ENCODE results near the gene COL7A1.
"Not testable (repeated sequence)": the region's sequence is repeated elsewhere in the genome, so short reads cannot be mapped to it uniquely, and the experiment has no call there.

COL7A1 gene

DNA sequence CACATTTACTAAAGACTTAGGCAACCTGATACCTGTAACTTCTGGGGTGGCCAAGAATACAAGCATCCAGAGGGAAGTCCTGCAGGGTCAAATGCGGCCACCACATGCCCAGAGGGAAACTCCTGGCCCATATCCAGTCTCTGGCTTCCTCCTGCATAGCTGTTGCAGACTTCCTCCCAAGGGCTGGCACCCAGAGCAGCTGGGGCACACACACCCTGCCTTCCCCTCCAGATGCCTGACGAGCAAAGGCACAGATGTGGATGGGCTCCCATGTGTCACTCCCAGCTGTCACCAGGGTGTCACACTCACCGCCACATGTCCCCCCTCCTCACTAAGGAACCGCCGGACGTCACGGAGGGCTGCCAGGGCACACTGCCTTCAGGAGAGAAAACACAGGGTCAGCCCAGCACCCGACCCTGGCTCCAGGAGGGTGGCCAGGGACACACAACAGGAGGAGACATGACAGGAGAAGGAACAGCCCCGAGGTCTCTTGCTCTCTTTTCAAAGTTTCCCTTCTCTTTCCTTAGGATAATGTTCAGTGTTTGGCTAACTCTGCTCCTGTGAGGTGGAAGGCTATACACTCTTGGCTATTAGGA is 51.8 kb downstream of the COL7A1 start:
- DNase-seq (ENCODE audit: low read depth): no peak

DNA sequence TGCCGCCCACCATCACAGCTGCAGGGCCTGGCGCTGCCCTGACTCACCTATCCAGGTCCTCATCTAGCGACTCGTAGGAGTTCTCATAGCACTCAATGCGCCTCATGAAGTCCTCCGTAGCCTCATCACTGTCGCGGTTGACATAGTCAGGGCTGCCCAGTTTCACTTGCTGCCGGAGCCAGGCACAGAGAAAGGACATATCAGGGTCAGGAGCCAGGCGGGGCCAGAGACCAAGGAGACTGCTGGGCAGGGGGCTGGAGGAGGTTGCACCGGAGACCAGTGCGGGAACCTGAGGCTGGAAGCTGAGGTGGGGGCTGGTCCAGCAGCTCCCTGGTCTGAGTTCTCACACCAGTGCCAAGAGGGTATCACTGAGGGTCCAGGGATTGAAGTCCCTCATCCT is 56.7 kb downstream of the COL7A1 start:
- no peak for DNase-seq (ENCODE audit: low read depth)

DNA sequence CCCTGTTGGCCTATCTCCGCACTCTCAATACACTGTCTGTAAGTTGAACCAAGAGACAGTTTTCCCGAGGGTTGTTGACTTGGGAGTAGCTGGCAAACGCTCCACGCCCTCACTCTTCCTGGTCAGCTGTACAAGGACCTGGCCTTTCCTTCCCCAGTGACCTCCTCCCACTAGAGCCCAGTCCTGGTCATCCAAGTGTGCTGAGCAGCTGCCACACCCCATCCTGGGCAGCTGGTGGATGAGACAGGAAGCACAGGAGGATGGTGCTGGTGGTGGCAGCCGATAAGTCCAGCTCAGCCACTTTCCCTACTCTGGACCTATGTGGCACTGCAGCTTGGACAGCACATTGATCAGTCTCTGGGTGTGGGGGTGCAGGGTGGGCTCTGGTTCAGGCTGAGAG is 58.3 kb downstream of the COL7A1 start:
- DNase-seq (ENCODE audit: low read depth): no peak

DNA sequence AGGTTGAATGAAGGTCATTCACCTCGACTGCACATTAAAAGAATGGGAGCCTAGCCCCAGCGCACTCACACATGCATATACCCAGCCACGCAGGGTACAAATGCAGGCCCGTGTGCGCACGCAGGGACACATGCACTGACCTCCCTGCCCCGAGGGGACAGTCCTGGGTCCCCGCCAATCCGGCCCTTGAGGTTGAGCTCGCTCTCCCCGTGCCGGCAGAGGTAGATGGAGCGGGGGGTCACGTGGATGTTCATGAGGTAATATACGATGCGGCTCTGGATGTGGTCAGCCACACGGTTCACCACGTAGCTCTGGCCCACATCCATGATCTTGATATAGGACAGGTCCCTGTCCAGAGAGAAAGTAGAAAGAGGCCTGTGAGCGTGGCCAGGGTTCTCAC is 59.0 kb downstream of the COL7A1 start:
- DNase-seq (ENCODE audit: low read depth): no peak

DNA sequence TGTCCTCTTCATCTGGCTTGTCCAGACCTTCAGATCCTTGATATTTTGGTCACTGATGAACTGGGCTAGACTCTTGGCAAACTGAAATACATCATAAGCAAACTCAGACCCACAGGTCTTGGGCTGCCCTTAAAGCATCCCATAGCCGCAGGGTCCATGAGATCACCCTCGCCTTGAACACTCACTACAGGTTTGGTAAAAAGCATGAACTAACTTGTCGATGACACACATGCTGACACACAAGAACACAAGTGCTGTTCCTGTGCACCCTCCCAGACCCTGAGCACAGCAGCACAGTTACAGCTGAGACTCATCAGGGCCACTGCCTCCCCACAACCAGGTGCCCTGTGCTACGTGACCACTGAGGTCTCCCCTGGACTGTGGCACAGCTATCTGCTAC is 59.6 kb downstream of the COL7A1 start:
- no peak for DNase-seq (ENCODE audit: low read depth)

DNA sequence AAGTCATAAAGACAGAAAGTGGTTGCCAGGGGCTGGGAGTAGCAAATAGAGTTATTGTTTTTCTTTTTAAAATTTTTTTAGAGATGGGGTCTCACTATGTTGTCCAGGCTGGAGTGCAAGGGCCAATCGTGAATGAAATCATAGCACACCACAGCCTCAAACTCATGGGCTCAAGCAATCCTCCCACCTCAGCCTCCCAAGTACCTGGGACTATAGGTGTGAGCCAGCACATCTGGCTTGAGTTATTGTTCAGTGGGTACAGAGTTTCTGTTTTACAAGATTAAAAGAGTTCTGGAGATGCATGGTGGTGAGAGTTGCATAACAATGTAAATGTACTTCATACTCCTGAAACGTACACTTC is 62.2 kb downstream of the COL7A1 start:
- DNase-seq (ENCODE audit: low read depth): no peak

DNA sequence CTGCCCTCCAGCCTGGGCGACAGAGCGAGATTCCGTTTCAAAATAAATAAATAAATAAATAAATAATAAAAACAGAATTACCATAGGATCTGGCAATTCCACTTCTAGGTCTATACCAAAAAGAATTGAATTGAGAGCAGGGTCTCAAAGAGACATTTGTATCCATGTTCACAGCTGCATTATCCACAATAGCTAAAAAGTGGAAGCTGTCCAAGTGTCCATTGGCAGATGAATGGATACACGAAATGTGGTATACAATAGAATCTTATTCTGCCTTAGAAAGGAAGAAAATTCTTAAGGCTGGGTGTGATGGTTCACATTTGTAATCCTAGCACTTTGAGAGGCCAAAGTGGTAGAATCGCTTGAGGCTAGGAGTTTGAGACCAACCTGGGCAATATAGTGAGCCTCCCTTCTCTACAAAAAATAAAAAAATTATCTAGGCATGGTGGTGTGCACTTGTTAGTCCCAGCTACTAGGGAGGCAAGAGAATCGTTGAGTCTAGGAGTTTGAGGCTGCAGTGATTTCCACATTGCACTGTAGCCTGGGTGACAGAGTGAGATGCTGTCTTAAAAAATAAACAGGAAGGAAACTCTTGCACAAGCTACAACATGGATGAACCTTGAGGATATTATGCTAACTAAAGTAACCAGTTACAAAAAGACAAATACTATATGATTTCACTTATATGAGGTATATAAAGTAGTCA is 62.7 kb downstream of the COL7A1 start:
- DNase-seq (ENCODE audit: low read depth): no peak

DNA sequence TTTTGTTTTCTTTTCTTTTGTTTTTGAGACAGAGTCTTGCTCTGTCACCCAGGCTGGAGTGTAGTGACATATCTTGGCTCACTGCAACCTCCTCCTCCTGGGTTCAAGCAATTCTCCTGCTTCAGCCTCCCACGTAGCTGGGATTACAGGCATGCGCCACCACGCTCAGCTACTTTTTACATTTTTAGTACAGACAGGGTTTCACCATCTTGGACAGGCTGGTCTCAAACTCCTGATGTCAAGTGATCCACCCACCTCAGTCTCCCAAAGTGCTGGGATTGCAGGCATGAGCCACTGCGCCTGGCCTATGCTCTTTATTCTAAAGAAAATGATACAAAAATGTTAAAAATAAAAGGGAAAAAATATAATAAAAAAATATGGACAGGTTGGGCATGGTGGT is 64.4 kb downstream of the COL7A1 start:
- DNase-seq (ENCODE audit: low read depth): not testable (repeated sequence)

DNA sequence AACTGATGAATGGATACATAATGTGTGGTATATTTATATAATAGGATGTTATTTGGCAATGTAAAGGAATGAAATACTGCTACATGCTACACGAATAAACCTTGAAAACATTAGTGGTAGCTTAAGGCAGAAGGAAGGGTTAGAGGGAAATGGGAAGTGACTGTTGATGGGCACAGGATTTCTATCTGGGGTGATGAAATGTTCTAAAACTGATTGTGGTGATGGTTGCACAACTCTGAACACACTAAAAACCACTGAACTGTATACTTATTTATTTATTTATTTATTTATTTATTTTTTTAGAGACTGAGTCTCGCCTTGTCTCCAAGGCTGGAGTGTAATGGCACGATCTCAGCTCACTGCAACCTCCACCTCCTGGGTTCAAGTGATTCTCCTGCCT is 66.4 kb downstream of the COL7A1 start:
- no peak for DNase-seq (ENCODE audit: low read depth)

DNA sequence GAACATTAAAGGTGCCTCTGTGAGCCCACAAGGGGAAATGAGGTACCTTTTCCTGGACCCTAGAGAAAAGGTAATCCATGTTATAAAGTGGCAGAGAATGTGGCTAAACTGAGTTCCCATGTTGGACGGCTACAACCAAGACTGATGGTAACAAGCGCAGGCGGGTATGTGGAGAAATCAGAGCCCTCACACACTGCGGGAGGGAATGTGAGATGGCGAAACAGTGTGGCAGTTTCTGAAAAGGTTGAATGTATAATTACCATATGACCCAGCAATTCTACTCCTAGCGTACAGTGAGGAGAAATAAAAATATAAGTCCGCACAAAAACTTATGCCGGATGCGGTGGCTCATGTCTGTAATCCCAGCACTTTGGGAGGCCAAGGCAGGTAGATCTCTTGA is 67.1 kb downstream of the COL7A1 start:
- DNase-seq (ENCODE audit: low read depth): no peak

DNA sequence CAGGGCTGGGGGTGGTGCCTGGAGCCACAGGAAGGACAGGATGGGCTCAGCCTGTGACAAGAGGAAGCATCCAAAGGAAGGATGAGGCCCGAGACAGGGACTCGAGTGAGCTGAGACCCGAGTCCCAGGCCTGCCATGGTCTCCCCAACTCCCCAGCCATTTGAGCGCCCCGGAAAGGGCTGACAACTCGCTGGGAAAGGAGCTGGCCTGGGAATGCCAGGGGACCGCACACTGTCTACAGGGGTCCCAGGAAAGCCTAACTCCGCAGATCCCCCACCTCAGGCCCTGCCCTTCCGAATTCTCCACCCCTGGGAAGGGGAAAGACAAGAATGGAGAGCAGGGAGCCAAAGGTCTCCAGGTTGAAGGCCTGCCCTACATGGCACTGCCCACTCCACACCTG is 70.2 kb downstream of the COL7A1 start:
- no peak for DNase-seq (ENCODE audit: low read depth)

DNA sequence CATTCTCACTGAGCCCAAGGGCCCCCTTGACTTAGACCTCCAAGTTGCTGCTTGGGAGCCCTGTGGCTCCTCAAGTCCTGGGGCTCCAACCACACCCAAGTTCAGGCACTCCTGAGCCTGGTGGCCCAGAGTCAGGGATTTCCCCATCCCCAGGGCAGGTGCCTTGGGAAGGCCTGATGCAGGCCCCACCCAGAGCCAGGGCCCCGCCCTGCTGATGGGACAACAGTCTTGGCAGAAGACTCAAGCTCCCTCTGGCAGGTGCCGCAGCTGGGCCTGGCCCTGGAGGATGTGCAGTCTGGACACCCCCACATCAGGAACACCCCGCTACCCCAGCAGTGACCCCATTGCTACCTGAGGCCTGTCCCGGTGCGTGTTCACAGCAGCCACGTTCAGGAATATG is 73.5 kb downstream of the COL7A1 start:
- no peak for DNase-seq (ENCODE audit: low read depth)

DNA sequence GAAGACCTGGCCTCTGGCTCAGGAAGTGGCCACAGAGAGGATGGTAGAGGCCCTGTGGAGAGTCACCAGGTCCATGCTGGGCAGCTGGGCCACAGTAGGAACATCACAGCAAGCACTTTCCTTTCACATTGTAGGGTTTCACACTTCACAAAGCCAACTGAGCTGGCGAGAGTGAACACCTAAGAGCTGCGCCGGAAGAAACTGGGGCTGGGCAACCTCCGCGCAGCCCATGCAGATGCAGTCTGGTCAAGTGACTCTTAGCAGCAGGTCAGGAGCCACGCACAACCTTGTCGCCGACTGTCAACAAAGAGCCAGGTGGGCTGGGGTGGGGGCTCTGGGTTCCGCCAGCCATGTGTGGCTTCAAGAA is 75.9 kb downstream of the COL7A1 start:
- DNase-seq (ENCODE audit: low read depth): no peak

DNA sequence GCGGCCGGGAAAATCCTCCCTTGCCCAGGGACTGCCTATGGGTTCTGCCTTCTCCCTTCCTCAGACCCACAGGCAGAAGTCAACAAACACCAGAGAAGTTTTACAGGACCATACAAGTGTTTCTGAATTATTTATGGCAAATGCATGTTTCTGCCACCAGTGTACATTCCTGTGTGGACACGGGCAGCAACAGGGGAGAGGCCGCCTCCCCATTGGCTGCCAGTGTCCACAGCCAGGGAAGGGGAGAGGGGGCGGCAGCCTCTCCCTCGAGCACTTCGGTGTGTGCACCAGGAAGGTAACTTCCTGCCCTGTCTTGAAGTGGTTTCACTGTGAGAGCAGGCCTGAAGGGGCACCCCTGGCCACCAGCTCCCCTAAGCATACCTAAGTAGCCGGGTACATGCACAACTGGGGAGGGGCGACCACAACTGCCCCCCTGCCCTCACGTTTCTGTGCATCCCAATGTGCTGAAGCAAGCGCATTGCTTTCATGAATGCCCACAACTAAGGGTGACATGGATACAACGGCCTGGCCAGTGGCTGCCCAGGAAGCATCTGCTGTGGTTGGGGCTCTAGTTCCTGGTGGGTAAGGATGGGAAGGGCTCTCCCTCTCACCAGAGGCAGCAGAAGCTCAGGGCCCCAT is 76.4 kb downstream of the COL7A1 start:
- DNase-seq (ENCODE audit: low read depth): no peak

DNA sequence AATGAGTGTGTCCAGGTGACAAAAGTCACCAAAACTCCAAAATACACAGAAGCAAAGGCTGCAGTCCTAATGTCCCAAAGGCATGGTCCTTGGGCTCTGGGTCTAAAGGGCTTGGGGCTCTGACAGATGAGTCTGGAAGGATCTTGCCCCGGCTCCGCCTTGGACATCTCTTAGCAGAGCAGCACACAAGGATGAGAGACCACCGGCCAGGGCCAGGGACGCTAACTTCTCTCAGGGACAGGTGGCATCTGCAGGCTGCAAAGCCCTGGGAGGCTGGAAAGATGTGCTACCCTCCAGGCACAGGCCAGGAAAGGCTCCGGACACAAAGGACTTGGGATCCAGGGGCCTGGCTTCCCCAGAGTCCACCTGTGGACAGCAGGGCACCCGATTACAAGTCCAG is 77.1 kb downstream of the COL7A1 start:
- DNase-seq (ENCODE audit: low read depth): no peak

DNA sequence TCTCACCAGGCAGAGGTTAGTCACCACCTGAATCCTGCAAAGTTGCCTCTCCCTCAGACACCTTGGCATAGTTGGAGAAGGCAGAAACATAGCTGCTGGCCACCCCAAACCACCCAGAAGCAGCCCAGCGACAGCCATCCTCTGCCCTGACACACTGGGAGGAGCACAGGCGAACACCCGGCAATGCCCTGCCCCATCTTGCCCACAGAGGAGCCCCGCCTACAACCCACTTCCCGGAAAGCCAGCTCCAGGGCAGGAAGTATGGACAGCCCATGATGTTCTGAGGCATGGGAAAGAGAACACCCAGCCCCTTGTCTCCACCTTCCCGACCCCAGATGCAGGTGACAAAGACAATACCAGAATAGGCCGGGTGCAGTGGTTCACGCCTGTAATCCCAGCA is 78.6 kb downstream of the COL7A1 start:
- DNase-seq (ENCODE audit: low read depth): no peak

DNA sequence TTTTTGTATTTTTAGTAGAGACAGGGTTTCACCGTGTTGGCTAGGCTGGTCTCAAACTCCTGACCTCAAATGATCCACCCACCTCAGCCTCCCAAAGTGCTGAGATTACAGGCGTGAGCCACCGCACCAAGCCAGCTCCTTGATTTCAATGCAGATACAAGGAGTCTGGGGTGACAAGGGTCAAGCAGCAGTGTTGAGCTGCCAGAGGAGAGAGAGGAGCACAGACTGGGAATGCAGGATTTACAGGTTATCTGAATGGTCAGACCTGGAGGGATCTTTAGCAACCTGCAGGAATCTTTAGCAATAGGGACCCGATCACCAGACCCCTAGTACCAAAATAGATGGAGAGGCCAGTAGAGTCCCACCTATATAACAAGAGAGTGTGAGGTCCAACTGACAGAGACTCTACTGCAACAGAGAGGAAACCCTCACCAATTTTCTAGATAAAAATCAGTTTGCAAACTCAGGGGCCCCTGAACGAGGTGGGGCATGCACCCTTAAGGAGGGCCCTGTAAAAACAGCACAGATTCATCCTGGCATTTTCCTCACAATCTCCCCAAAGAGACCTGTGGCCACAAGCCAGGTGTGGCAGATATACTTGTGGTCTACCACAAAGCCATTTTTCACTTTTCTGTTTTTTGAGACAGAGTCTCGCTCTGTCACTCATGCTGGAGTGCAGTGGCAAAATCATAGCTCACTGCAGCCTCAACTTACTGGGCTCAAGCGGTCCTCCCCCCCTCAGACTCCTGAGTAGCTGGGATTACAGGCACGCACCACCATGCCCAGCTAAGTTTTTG is 80.5 kb downstream of the COL7A1 start:
- no peak for DNase-seq (ENCODE audit: low read depth)
